ENCODE results near the gene TNFAIP8L2.

DNA sequence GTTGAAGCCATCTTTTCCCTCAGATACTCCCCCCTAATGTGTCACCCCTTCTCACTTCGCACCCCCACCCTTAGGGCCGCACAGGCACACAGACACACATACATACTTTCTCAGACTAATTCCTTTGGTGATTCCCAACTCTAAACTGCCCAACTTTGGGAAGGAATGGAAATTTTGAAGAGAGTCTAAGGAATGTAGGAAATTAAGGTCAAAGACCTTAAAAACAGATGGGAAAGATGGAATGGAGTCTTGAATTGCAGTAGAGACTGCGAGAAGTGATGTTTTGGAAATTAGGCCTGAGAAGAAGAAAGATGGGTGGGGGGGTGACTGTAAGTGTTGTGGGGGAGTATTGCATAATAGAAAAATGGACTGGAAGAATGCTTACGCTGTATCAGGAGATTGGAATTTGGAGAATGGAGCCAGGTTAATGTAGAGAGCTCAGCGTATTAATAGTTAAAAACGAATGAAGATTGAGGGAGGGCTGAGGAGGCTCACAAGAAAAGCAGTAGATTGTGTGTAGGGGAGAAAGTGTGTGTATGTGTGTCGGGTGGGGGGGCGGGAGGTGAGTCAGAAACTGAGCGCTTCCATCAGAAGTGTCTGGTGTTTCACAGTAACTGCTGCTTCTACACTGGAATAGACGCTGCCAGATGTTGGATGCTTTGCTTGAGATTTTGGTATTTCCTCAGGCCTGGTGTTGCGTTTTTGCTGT lies 43.6 kb downstream of the TNFAIP8L2 start:
- no peak for TF ChIP-seq POLR2A (IDR thresholded peaks at IDR 0.05)
- TF ChIP-seq, protein P1, sequence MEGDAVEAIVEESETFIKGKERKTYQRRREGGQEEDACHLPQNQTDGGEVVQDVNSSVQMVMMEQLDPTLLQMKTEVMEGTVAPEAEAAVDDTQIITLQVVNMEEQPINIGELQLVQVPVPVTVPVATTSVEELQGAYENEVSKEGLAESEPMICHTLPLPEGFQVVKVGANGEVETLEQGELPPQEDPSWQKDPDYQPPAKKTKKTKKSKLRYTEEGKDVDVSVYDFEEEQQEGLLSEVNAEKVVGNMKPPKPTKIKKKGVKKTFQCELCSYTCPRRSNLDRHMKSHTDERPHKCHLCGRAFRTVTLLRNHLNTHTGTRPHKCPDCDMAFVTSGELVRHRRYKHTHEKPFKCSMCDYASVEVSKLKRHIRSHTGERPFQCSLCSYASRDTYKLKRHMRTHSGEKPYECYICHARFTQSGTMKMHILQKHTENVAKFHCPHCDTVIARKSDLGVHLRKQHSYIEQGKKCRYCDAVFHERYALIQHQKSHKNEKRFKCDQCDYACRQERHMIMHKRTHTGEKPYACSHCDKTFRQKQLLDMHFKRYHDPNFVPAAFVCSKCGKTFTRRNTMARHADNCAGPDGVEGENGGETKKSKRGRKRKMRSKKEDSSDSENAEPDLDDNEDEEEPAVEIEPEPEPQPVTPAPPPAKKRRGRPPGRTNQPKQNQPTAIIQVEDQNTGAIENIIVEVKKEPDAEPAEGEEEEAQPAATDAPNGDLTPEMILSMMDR (IDR thresholded peaks at IDR 0.05), result no peak

Measured in stomach (tissue), 4 donors.